Activated CD8-positive, alpha-beta memory T cell treated with anti-CD3 and anti-CD28 coated beads for 48 hours (primary cell): Measurements from ENCODE around the gene SLC27A6.
"Not testable (repeated sequence)": the region's sequence is repeated elsewhere in the genome, so short reads cannot be mapped to it uniquely, and the experiment has no call there.

Source experiments
- DNase-seq, 3 experiments: peaks; one replicate each; pipeline ENCODE4 v3.0.0-alpha.2; 2020; ENCODE audit warnings: low read depth in 2 of 3, low spot score in 2 of 3

The SLC27A6 gene

DNA sequence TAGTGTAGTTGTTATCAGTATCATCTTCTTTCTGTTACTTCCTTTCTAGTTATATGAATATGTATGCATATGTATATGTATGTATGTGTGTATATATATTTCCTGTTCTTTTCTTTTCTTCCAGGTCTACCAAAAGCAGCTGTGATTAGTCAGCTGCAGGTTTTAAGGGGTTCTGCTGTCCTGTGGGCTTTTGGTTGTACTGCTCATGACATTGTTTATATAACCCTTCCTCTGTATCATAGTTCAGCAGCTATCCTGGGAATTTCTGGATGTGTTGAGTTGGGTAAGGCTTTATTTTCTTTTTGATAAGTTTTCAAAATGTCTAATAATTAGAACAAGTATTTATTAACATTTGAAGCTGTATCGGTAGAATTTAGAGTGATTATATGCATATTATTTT is 23.2 kb downstream of the SLC27A6 start:
- no peak for DNase-seq

DNA sequence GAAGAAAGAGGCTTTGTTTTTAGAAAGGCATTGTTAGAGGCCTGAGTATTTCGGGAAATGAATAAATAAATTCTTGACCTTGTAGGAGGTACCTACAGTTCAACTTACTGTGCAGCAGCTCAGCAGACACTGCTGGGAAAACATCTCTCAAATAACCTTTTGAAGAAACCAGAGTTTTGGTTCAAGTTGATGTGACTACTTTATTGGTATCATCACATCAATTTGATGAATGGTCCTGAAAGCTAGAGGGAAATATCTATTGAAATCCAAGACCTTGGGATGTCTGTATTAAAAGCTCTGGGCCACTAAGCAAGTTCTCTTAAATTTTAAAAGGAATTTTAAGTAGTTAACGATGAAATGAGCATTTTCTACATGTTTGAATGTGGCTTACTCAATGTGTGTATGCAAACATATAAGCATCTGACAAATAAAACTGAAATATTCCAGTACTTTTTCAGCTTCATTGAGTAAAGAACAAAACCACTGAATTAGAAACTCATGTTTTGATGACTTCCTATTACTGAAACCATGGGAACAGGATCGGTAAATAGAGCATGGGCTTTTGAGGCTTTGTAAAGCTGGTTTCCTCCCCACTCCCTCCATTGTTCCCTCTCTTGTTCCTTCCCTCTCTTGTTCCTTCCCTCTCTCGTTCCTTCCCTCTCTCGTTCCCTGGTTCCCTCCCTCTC is 36.7 kb downstream of the SLC27A6 start:
- DNase-seq = no peak

DNA sequence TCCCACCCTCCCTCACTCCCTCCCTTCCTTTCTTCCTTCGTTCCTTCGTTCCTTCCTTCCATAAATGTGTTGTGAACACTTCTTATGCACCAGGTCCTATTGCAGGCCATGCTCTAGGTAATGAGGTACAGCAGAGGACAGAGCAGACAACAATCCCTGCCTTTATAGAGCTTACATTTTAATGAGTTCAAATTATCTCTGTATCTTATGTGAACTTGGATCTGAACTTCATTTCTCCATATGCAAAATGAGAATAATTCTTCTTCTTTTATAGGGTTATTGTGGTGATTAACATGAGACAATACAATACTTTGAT is 37.2 kb downstream of the SLC27A6 start:
- no peak for DNase-seq

DNA sequence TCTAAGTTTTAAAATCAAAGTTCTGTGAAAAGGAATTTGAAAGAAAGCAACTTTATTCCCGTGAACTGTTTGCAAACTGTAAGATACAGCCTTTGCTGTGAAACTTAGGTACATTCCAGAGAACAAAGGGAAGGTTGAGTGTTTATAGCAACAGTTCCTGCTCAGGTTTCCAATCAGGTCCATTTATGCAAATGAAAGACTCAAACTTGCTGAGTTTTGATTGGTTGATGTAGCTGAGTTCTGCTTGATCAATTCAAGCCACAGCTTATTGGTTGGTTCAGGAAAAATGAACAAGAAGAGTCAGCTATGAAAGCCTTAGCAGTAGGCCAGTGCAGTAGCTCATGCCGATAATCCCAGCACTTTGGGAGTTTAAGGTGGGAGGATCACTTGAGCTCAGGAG is 37.9 kb downstream of the SLC27A6 start:
- no peak for DNase-seq

DNA sequence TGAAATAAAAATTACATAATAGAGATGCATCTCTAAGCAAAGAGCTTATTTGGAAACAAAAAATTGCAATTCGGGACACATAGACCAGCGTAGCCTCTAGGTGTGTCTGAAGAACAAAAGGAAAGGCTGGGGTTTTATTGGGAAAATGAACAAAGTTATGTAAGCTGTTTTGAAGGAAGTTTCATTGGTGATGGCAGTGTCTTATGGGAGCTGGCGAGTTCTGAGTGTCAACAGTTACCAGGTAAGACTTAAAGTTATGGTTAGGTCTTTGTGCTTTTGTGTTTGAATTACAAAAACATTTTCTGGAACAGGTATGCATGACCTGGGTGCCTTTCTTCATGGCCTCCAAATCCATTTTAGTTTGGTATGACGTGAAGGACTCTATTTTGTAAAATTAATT is 48.9 kb downstream of the SLC27A6 start:
- DNase-seq = no peak

DNA sequence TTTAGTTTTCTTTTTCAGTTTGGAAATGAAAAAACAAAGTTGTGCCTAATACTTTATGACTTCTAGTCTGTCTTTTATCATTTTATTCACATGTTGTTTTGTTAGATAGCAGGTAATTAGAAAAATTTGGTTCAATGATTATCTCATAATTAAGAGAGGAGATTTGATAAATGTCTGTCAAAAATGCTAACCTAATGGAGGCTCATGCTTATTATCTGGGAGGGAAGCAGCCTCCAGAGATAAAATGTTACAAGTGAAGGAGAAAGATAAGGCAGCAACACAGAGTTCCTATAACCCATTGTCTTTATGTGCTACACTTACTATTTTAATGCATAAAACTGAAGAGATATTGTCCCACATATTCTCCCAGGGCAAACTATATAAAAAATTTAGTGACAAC is 53.5 kb downstream of the SLC27A6 start:
- no peak for DNase-seq

DNA sequence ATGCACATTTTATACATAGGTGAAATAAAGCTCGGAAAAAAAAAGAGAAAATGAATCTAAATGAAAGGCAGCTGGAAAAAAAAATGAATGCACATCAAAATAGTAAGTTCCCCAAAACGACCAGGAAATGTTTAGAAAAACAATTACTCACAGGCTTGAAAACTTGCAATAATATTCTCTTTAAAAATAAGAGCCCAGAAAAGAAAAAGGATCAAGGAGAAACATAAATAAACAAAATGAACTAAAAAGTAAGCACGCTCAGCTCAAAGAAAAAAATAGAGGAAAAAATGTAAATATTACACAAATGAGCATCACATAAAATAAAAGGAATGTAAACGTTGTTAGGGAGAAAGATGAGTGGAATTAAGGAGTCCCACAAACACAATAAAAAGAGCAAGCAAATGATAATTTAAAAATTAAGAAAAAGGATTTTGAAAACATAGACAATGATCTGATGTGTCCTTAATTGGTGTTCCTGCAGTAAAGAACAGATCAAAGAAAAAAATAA is 54.2 kb downstream of the SLC27A6 start:
- no peak for DNase-seq

DNA sequence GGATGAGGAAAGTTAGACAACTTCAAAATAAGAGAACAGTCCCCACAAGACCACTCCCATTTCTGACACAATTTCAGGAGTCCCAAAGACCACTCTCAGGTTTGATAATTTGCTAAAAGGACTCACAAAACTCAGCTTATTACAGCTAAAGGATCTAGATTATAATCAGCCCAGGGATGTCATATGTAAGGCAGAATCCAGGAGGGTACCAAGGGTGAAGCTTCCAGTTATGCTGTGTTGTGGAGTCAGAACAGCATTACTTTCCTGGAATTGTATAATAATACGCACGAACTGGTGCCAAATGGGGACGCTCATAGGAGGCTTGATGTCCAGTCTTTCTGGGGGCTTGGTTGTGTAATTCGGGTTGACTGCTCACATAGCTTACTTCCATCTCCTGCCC is 55.4 kb downstream of the SLC27A6 start:
- DNase-seq = no peak

DNA sequence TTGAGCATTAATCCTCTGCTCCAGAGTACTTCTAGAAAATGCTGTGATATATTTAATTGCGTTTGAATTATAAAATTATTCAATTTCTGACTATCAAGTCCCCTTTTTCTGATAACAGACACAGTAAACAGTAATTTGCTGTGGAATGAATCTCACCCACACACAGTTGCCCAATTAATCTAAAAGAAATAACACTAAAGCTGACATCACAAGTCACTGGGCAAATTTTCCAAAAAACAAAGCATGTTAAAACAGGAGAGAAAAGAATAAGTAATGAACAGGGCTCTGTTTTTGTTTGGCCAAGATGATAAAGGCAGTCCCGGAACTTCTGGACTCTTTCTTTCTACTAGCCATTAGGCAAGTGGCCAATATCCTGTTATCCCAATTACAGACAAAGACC is 56.5 kb downstream of the SLC27A6 start:
- DNase-seq = no peak

DNA sequence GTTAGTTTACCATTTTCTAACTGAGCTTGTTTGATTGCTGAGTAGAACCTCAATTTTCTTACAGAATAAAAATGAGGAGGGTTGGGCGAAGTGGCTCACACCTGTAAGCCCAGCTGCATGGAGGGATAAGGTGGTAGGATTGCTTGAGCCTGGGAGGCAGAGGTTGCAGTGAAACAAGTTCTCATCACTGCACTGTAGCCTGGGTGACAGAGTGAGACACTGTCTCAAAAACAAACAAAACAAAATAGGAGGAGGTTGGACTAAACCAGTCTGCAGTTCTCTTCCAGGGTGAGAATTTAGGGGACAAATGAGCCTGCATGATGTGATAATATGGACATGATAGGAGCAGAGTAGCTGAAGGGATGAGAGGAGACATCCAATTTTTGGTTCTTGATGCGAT is 57.3 kb downstream of the SLC27A6 start:
- DNase-seq = no peak

DNA sequence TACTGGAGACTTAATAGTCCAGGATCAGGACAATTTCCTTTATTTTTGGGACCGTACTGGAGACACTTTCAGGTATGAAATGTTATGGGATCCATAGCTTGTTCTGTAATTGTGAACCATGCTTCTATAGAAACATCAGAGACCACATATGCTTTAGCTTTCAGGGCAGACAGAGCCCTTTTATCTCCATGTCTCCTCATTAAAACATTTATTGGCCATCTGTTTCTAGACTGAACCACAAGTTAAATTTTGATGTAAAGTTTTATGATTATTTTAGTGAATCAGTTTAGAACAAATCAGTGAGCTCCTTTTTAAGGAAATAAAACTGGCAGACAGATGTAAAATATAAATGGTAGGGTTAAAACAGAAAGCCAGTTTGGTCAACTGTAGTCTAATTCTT is 62.0 kb downstream of the SLC27A6 start:
- DNase-seq = no peak

DNA sequence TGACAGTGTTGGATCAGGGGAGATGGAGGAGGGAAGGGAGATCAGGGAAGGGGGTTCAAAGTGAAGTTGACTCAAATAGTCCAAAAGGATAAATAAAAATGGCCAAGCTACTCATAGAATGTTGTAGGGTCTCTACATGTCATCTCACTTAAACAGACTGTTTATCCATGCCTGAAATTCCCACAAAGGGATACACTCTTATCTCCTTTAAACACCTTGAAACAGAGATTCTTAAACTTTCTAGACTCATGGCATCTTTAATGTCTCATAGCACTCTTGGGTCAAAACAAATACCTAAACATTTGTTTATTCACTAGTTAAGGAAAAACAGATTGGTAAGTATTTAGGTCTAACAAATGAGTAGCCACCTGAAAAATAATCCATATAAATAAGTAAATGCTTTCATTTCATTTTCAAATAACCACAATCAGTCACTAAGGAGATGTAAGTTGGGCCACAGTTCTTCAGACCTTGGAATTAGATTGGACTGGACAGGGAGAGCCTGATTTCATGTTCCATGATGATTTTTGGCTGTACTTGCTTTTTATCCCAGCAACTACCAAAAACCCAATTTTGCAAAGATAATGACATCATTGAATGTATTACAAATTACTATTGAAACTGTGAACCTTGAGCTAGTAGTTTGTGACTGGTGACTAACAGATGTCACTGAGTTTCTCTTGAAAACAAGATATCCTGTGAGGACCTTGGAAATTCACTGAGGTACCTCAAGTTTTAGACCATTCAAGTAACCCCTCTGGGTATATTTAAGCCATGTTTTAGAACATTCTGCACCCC is 66.8 kb downstream of the SLC27A6 start:
- DNase-seq = no peak

DNA sequence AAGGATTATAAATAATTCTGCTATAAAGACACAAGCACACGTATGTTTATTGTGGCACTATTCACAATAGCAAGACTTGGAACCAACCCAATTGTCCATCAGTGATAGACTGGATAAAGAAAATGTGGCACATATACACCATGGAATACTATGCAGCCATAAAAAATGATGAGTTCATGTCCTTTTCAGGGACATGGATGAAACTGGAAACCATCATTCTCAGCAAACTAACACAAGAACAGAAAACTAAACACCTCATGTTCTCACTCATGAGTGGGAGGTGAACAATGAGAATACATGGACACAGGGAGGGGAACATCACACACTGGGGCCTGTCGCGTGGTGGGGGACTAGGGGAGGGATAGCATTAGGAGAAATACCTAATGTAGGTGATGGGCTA is 71.0 kb downstream of the SLC27A6 start:
- DNase-seq = not testable (repeated sequence)

DNA sequence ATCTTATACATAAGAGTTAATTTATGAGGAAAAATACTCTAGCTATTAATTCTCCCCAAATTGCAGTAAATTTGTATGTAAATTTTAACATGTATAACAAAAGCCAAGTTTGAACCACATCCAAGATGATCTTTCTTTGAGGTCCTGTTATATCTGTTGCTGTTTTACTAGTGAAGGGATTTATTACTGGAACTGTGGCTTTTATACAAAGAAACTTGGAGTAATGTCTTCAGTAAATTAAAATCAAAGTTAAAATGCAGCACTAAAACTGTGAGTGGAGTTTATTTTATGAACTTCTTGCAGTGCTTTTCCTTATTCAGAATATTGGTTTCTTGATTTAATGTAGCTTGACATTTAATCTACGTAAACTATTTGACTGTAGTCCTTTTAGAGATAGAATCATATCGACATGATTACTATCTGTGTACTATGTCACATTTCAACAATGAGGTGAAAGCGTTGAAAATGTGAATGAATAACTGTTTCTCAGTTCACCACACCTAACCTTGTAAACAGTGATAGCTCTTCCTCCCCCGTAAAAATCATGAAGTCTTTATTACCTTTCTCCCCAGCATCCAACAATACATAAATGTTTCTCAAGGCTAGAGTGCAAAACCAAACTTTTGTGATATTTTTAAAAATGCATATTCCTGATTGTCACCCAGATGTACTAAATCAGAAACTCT is 76.1 kb downstream of the SLC27A6 start:
- DNase-seq = no peak

DNA sequence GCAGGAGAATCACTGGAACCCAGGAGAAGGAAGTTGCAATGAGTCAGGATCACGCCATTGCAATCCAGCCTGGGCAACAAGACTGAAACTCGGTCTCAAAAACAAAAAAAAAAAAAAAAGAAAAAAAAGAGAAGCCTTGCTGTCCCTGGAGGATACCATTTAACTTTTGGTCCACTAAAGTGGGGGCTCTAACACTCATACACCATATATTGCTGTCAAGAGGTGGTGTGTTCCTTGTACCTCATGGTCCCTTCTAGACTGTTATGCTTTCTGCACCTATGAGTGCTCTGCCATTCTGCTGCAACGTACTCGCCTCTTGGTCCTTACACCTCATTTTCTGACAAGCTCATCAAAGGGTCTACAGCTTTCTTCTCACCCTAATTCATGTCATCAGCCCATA is 77.0 kb downstream of the SLC27A6 start:
- no peak for DNase-seq

DNA sequence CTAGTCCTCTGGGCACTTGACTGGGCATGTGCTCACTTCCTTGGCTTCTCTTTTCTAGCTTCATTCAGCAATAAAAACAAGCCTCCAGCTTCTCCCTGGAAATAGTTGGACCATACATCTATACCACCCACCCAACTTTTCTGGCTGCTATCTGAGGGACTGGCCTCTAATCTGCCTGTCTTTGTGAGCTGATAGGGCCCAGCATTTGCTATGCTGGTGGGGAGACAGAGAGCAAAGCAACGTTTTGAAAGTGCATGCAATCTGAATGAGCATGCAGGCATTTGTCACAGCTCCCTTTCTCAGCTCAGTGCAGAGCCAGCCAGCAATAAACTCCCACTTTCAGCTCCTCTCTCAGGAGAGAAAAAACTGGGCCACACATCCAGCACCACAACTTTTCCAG is 78.6 kb downstream of the SLC27A6 start:
- DNase-seq = no peak

DNA sequence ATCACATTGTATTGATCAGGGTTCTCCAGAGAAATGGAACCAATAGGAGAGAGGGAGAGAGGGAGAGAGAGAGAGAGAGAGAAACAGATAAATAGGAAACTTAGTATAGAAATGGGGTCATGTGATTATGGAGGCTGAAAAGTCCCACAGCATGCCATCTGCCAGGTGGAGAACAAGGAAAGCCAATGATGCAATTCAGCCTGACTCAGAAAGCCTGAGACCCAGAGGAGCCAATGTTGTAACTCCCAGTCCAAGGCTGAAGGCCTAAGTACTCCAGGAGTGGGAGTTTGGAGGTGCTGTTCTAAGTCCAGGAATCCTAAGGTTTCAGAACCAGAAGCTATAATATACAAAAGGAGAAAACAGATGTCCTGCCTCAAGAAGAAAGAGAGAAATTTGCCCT is 80.9 kb downstream of the SLC27A6 start:
- no peak for DNase-seq

DNA sequence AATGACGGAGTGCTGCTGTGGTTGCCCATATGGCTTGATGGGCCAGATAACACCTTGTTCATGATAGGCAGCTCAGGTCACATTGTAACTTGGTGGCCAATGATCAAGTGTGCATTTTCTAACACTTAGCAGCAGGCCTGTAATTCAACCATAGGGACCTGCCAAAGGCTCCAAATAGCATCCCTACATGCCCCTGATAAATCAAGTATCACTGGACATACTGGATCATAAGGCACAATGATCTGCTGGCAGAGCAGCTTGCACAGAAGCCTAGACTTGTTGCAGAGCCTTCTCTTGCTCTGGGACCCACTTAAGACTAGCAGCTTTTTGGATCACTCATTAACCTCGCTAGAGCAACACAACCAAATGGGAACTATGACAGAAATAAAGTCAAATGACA is 83.2 kb downstream of the SLC27A6 start:
- no peak for DNase-seq

DNA sequence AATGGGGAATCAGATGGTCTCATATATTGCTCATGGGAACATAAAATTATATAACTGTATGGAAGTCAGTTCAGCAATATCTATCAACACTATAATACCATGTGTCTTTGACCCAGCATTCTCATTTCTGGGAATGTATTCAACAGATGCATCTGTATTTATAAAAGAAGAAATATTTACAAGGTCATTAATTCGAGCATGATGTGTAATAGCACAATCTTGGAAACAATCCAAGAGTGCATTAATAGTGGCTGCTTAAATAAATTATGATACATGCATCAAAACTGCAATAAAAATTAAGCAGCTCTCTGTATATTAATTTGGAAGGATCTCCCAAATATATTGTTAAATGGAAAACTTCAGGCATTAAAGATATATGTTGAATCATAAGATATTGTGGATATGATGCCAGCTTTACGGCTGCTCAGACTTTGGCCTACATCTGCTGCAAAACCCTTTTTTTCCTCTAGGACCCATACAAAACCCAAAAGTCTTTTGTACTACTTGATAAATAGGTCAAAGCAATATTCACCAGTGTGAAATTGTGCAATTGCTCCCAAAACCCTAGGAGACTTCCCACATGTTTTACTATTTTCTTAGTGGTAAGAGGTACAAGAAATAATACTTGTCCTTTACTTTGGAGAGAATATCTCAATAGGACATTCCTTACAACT is 84.0 kb downstream of the SLC27A6 start:
- no peak for DNase-seq

DNA sequence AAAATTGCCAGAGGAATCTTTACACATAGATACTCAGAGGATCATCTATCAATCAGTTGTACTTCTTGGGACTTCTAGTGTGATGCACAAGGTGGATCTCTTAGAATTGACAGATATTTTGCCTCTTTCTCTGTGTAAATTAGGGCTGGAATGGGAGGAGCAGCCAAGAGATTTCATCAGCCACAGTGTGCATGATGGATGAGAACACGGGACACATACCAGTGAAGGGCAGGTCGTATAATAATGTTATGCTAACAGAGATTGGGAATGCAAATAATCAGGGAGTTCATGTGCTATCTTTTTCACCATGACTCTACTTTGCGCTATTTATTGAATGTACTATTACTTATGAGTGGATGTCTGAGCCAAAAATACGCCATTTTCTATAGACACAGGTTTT is 86.0 kb downstream of the SLC27A6 start:
- DNase-seq = no peak

DNA sequence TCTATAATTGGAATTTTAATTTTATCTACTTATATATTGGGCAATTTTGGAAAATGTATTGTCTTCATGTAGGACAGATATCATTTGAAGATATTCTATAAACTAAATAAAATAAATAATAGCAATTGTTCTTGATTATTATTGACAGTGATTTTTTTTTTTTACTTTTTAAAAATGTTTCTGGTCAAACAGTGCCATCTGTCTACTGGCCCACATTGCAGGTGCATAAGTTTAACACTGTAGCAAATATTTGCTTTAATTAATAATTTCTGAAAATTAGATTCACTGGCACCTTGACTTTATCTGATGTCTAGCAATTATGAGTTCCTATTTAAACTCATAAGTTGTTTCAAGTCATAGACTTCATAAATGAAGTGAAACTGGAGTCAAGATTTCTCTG is 88.2 kb downstream of the SLC27A6 start:
- DNase-seq = no peak

DNA sequence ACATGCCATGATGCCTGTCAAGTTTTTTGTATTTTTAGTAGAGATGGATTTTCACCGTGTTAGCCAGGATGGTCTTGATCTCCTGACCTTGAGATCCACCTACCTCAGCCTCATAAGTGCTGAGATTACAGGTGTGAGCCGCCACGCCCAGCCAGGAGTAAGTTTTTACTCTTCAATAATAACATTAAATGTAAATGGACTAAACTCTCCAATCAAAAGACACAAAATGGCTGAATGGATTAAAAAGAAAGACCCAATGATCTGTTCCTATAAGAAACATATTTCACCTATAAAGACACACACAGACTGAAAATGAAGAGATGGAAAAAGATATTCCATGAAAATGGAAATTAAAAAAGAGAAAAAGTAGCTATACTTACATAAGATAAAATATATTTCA is 92.0 kb downstream of the SLC27A6 start:
- DNase-seq = no peak
